GM19455 (cell line): ENCODE data around the gene FBXL4.

Source experiments
- ATAC-seq: cut with Tn5 transposase; IDR thresholded peaks from one replicate; pipeline ENCODE4 v1.9.1; 2021; ENCODE audit not compliant: unreplicated experiment

Gene FBXL4

GRCh38 chr6:98947411-98948292 lies at the start of gene FBXL4:
Gene FBXL4, minus strand, starts transcription at chr6:98947946. Its CDS starts 20,958 bp downstream, at chr6:98926988.
- ATAC-seq = peak; percentile 82

- ATAC-seq = no peak
Observed at GRCh38 chr6:98995116-98995515, 47.4 kb upstream of the FBXL4 start.

DNA sequence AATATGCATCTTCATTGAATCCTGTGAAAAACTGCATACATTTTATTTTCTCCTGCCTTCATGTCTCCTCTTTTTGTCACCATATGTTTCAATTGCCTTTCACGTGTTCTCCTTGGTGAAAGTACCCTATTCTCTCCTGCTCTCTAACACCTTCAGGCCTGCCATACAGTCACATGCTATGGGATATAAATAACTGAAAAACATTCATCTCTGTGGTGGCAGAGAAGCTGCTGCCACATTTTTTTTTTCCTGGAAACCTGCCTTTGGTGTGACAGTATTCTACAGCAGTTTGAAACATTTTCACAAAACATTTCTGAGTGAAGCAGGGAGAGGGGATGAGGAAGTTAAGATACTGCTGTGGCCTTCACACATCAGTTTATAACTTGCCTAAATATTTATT lies 44.8 kb upstream of the FBXL4 start:
- no peak for ATAC-seq

GRCh38 chr6:98986071-98986615 lies 38.4 kb upstream of the FBXL4 start:
- no peak for ATAC-seq

- no peak for ATAC-seq
Observed at GRCh38 chr6:98985391-98985790, 37.6 kb upstream of the FBXL4 start.

DNA sequence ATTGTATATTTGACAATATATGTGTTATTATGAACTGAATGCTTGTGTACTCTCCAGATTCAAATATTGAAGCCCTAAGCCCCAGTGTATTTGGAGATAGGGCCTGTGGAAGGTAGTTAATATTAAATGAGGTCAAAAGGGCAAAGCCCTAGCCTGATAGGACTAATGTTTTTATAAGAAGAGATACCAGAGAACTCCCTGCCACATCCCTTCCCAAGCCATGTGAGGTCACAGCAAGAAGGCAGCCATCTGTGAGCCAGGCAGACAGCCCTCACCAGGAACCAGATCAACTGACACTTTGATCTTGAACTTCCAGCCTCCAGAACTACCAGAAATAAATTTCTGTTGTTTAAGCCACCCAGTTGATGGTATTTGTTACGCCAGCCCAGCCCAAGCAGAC lies 36.4 kb upstream of the FBXL4 start:
- ATAC-seq = no peak

DNA sequence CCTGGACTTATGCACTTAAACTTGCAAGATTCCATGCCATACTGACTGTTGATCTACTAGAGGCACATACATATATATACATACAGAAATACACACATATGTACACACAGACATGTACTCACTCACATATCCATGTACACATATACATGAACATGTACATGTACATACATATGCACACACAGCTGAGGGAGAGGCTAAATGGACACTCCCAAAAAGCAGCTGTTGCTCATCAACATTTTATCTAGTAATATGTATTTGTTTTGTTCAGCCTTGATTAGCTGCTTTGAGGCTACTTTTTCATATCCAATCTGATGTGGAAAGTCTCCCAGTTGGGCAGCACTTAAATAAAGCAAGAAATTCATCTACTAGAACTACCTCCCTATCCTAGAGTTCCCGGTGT lies 33.7 kb upstream of the FBXL4 start:
- ATAC-seq = no peak

GRCh38 chr6:98980819-98981218 lies 33.1 kb upstream of the FBXL4 start:
- no peak for ATAC-seq

DNA sequence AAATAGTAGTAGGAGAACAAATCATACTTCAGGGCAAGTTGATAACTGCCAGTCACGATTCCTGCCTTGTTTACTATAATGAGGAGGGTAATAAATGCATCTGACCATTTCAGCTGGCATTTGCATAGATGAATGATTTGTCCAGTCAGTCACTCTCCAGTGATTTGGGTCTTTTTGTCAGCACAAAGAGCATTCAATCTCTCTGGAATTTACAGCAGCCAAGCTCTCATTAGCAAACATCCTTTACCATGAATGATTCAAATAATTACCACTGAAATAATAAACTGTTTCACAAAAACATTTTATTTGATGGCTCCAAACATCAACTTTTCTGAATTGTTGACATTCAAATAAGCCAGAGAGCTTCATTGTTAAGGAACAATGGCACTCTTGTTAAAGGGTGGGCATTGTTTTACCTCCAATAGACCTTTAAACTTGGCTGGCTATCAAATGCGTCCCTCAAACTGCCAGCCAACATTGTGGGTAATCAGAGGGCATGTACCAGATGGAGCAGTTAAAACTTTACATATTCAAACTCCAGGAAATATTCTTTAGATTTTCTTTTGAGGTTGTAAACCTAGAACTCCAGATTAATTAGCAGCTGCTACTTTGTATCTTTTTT lies 30.0 kb upstream of the FBXL4 start:
- ATAC-seq = no peak

DNA sequence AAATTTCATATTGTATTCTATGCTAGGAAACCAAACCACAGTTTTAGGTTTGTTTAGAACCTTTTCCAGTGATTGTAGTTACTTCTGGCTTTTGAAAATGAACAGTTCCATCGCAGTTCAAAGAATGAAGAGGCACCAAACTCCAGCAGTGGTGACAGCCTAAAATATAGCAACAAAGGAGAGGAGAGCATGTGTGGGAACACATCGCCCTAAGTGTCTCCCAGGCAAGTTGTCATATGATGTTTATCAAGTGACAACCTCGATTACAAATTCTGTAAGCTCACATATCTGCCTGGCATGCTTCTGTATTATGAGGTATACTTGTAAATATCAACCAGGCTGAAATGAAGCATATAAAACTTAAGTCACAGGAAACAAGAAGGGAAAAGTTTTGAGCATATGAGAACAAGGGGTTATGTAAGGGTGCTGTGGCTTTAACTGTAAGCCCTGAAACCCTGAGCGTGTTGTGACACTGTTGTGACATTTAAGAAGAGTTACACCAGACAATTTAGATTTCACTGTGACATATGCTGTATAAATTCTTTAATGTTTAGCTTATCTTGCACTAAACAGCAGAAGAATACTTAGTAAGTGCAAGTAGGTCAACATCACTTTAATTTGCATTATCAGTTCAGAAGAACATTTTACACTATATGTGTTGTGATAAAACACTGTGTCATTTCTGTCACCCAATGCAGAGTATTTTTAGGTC lies 29.1 kb upstream of the FBXL4 start:
- no peak for ATAC-seq

DNA sequence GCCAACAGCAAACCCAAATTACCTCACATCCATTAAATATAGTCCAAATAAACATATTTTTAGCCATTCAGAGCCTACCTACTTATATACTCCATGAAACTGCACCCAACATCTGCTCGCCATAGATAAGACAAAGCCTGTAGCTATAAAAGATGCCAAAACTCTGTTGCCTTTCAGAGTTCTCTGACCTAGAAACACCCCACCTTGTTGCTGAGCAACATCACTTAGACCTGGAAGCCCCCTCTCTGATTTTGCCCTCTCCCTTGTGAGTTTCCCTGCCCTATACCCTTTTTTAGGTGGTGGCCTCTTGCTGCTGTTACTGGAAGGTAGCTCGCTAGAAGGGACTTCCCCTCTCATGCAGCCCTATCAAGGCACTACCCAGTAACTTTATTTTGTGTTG lies 27.7 kb upstream of the FBXL4 start:
- ATAC-seq = no peak

GRCh38 chr6:98974309-98974708 lies 26.6 kb upstream of the FBXL4 start:
- no peak for ATAC-seq

DNA sequence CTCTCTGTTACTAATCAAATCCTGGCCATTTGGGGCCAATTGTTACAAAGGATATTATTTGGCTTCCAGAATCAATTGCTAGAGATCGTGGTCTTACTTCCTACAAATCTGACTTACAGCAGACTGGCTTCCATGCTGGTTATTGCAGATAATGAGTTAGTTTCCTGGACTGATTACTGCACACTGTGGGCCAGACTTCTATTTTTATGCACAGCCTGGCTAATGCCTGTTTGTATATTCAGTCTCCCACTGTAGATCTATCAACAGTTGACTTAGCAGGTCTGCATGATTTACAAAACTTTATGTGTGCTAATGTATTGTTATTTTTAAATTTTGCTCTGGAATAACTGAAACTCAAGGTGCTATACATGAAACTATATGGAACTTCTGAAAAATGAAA lies 25.8 kb upstream of the FBXL4 start:
- no peak for ATAC-seq

DNA sequence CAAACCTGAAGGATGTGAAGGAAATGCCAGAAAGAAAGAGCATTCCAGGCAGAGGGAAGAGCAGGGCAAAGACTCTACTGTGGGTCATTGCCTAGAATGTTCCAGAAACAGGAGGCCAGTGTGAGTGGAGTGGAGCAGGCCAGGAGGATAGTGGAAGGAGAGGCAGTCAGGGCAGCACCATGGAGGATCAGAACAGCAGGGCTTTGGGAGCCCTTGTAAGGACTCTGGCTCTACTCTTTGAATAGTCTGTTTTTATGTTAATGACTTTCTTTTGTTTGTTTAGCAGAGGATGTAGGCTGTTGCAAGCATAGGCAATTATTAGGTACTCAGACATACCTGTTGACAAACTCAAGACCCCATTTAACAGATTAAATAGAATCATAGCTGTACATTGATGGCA lies 23.6 kb upstream of the FBXL4 start:
- ATAC-seq = no peak

DNA sequence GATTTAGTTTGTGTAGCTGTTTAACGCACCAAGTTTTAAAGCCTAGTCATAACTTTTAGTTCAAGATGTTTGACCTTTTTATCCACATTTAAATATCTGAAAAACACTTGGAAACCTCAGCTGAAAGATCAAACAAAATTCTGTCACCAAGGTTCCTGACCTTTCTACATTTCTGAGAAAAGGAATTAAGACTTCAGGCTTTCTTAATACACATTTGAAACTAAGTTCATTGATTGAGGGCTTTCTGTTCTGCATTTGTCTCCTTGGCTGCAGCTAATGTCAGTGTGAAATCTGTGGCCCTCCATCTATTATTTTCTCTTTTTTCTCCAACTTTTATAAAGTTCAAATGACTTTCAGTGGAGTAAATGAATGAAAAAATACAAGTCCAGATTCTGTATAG lies 22.7 kb upstream of the FBXL4 start:
- no peak for ATAC-seq

DNA sequence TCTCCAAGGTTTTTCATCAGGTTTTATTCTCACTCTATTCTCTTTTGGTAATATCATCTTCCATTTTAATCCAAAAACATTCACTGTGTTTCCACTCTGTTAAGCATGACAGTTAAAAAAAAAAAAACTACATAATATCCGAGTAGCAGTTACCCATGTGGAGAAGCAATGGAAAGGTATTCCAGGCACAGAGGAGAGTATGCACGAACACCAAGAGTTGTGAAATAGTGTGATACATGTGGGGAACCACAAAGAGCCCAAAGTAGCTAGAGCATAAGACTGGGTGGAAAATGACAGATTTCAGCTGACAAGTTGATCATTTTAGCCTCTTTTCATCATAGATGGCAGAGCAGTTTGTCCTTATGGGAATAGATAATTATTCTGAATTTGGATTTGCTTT lies 19.9 kb upstream of the FBXL4 start:
- no peak for ATAC-seq

GRCh38 chr6:98959631-98960030 lies 11.9 kb upstream of the FBXL4 start:
- ATAC-seq = no peak

GRCh38 chr6:98958776-98959175 lies 11.0 kb upstream of the FBXL4 start:
- no peak for ATAC-seq

DNA sequence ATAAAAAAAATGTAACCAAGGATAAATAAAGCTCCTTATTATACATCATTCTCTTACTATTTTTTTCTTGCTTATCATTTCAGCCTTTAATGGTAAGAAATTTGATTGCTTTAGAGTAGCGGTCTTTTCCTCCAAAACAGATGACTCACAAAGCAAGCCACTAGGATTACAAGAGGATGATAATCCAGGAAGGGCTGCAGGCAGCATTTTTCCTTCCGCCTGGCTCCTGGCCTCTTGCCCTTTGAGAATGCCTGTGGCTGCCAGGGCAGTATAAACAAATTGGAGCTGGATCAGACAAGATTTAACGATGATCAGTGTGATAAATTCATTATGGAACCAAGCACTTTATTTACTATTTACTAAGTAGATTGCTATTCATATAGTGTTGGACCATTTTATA lies 9.7 kb upstream of the FBXL4 start:
- no peak for ATAC-seq

- no peak for ATAC-seq
Observed at GRCh38 chr6:98949589-98949988, 1.8 kb upstream of the FBXL4 start.

- peak; percentile 31 for ATAC-seq
Observed at GRCh38 chr6:98946879-98947410, 801 bp downstream of the FBXL4 start.
